Mucosa of stomach (tissue), 1 donor: Measurements from ENCODE around the gene RPS6KA3.
"Not testable (repeated sequence)": the region's sequence is repeated elsewhere in the genome, so short reads cannot be mapped to it uniquely, and the experiment has no call there.

Experiments
- H3K27me3 ChIP-seq: one replicate; pipeline ENCODE4 v1.7.0; 2013; ENCODE audit warnings: mild to moderate bottlenecking, low read length; ENCODE audit not compliant: control insufficient read depth, insufficient read depth
- H3K36me3 ChIP-seq: one replicate; pipeline ENCODE4 v1.7.0; 2013; ENCODE audit warnings: low read length; ENCODE audit not compliant: control insufficient read depth, insufficient read depth
- H3K4me1 ChIP-seq: one replicate; pipeline ENCODE4 v1.7.0; 2013; ENCODE audit warnings: mild to moderate bottlenecking, low read length; ENCODE audit not compliant: control insufficient read depth, insufficient read depth
- H3K4me3 ChIP-seq: one replicate; pipeline ENCODE4 v1.7.0; 2013; ENCODE audit warnings: low read length
- H3K9ac ChIP-seq: one replicate; pipeline ENCODE4 v1.7.0; 2013; ENCODE audit warnings: mild to moderate bottlenecking, low read length, moderate library complexity
- H3K9me3 ChIP-seq: one replicate; pipeline ENCODE4 v1.7.0; 2013; ENCODE audit warnings: mild to moderate bottlenecking, low read length, moderate library complexity; ENCODE audit not compliant: control insufficient read depth
- donor health status: Pancreatic carcinoma.

The RPS6KA3 gene

GRCh38 chrX:20254712-20255299 is 11.9 kb downstream of the RPS6KA3 start:
- Histone ChIP-seq H3K9ac (no peak overlapping the region), H3K27me3 (no peaks in the 10 kb centered on the region), H3K9me3 (no peaks in the 10 kb centered on the region), H3K36me3 (no peaks in the 10 kb centered on the region), H3K4me3 (no peak overlapping the region), H3K4me1 (peaks cover 12% of the 10 kb centered on the region)

GRCh38 chrX:20253232-20253543 is 13.5 kb downstream of the RPS6KA3 start:
- H3K4me3 ChIP-seq: no peak overlapping the region
- H3K27me3 ChIP-seq: no peaks in the 10 kb centered on the region
- no peaks in the 10 kb centered on the region for H3K9me3 ChIP-seq
- peaks cover 12% of the 10 kb centered on the region for H3K4me1 ChIP-seq
- no peak overlapping the region for H3K9ac ChIP-seq
- H3K36me3 ChIP-seq: no peaks in the 10 kb centered on the region

GRCh38 chrX:20252381-20253231 is 14.1 kb downstream of the RPS6KA3 start:
- no peak overlapping the region for H3K9ac ChIP-seq
- H3K36me3 ChIP-seq: no peaks in the 10 kb centered on the region
- no peaks in the 10 kb centered on the region for H3K9me3 ChIP-seq
- no peak overlapping the region for H3K4me3 ChIP-seq
- H3K27me3 ChIP-seq: no peaks in the 10 kb centered on the region
- H3K4me1 ChIP-seq: peaks cover 12% of the 10 kb centered on the region

- Histone ChIP-seq H3K4me1 (peaks cover 12% of the 10 kb centered on the region), H3K9ac (no peak overlapping the region), H3K27me3 (no peaks in the 10 kb centered on the region), H3K9me3 (no peaks in the 10 kb centered on the region), H3K36me3 (no peaks in the 10 kb centered on the region), H3K4me3 (no peak overlapping the region)
Observed at GRCh38 chrX:20251691-20252090, 15.0 kb downstream of the RPS6KA3 start.

- H3K27me3 ChIP-seq, H3K36me3 ChIP-seq, H3K9ac ChIP-seq, H3K4me3 ChIP-seq, H3K9me3 ChIP-seq: not testable (repeated sequence)
- H3K4me1 ChIP-seq: peaks cover 16% of the 10 kb centered on the region
Observed at GRCh38 chrX:20250146-20250545, 16.6 kb downstream of the RPS6KA3 start.

- peaks cover 16% of the 10 kb centered on the region for H3K4me1 ChIP-seq
- H3K9me3 ChIP-seq: no peaks in the 10 kb centered on the region
- no peaks in the 10 kb centered on the region for H3K36me3 ChIP-seq
- H3K9ac ChIP-seq: no peak overlapping the region
- no peak overlapping the region for H3K4me3 ChIP-seq
- no peaks in the 10 kb centered on the region for H3K27me3 ChIP-seq
Observed at GRCh38 chrX:20248592-20249192, 18.0 kb downstream of the RPS6KA3 start.

- Histone ChIP-seq H3K9ac (no peak overlapping the region), H3K36me3 (no peaks in the 10 kb centered on the region), H3K4me3 (no peak overlapping the region), H3K27me3 (no peaks in the 10 kb centered on the region), H3K9me3 (no peaks in the 10 kb centered on the region), H3K4me1 (peaks cover 4% of the 10 kb centered on the region)
Observed at GRCh38 chrX:20244931-20245330, 21.8 kb downstream of the RPS6KA3 start.

GRCh38 chrX:20240201-20240600 is 26.5 kb downstream of the RPS6KA3 start:
- no peak overlapping the region for H3K9ac ChIP-seq
- H3K9me3 ChIP-seq: no peaks in the 10 kb centered on the region
- no peak overlapping the region for H3K4me3 ChIP-seq
- no peaks in the 10 kb centered on the region for H3K27me3 ChIP-seq
- no peaks in the 10 kb centered on the region for H3K4me1 ChIP-seq
- no peaks in the 10 kb centered on the region for H3K36me3 ChIP-seq

- H3K4me1 ChIP-seq: no peaks in the 10 kb centered on the region
- H3K4me3 ChIP-seq: no peak overlapping the region
- H3K9me3 ChIP-seq: no peaks in the 10 kb centered on the region
- no peaks in the 10 kb centered on the region for H3K27me3 ChIP-seq
- no peak overlapping the region for H3K9ac ChIP-seq
- H3K36me3 ChIP-seq: no peaks in the 10 kb centered on the region
Observed at GRCh38 chrX:20237864-20238263, 28.8 kb downstream of the RPS6KA3 start.

- H3K4me3 ChIP-seq: no peak overlapping the region
- no peak overlapping the region for H3K9ac ChIP-seq
- no peaks in the 10 kb centered on the region for H3K27me3 ChIP-seq
- no peaks in the 10 kb centered on the region for H3K9me3 ChIP-seq
- no peaks in the 10 kb centered on the region for H3K36me3 ChIP-seq
- no peaks in the 10 kb centered on the region for H3K4me1 ChIP-seq
Observed at GRCh38 chrX:20235755-20236154, 31.0 kb downstream of the RPS6KA3 start.

- Histone ChIP-seq H3K4me1 (no peaks in the 10 kb centered on the region), H3K9me3 (no peaks in the 10 kb centered on the region), H3K36me3 (no peaks in the 10 kb centered on the region), H3K27me3 (no peaks in the 10 kb centered on the region), H3K9ac (no peak overlapping the region), H3K4me3 (no peak overlapping the region)
Observed at GRCh38 chrX:20233336-20233735, 33.4 kb downstream of the RPS6KA3 start.

GRCh38 chrX:20231598-20231997 is 35.1 kb downstream of the RPS6KA3 start:
- no peaks in the 10 kb centered on the region for H3K9me3 ChIP-seq
- no peaks in the 10 kb centered on the region for H3K4me1 ChIP-seq
- H3K9ac ChIP-seq: no peak overlapping the region
- H3K27me3 ChIP-seq: no peaks in the 10 kb centered on the region
- no peaks in the 10 kb centered on the region for H3K36me3 ChIP-seq
- H3K4me3 ChIP-seq: no peak overlapping the region
